ENCODE measurements around the gene HAUS3.
"Not testable (repeated sequence)": the region's sequence is repeated elsewhere in the genome, so short reads cannot be mapped to it uniquely, and the experiment has no call there.

HAUS3 gene

DNA sequence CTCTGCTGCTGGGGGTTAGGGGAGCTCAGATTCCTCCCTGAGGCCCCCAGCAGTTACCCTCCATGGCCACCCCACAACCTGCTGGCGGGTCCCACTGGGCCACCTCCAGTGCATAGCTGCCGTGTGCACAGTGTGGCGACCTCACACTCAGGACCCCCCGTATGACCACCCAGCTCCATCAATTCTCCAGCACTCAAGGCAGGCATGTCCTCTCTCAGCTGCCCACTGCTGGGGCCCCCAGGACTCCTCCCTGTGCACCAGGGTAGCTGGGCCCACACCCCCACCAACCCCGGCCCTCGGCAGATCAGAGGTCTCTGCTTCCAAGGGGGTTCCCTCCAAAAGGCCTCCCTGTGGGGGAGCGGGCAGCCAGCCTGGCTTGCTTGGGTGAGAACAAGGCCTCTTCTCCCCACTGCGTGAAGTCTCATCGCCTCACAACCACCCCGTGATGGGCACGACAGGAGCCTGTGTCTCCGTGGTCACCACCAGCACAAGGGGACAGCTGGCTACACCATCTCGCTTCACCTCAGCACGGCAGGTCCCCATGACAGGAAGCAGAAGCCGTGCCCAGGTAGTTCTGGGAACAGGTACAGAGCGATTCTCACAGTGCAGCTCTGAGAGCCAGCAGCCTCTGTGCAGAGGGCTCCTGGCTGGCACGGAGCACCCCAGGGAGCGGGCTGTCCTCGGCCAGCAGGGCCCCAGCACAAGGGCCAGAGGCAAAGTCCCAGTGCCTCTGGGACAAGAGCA is 4.6 kb upstream of the HAUS3 start:
- H3K36me3 ChIP-seq: peaks cover 48% of the 10 kb centered on the region
- no peak overlapping the region for H3K4me3 ChIP-seq
- TF ChIP-seq Cebpa-rat (IDR thresholded peaks at IDR 0.05): no peak
- peaks cover 46% of the 10 kb centered on the region for H4K20me1 ChIP-seq
- H3K9ac ChIP-seq: no peak overlapping the region
- H3K4me1 ChIP-seq: peaks cover 38% of the 10 kb centered on the region
- no peak overlapping the region for H3K4me2 ChIP-seq
- H3K9me3 ChIP-seq: no peaks in the 10 kb centered on the region
- H3K27me3 ChIP-seq: no peaks in the 10 kb centered on the region
- no peak overlapping the region for H3K27ac ChIP-seq

DNA sequence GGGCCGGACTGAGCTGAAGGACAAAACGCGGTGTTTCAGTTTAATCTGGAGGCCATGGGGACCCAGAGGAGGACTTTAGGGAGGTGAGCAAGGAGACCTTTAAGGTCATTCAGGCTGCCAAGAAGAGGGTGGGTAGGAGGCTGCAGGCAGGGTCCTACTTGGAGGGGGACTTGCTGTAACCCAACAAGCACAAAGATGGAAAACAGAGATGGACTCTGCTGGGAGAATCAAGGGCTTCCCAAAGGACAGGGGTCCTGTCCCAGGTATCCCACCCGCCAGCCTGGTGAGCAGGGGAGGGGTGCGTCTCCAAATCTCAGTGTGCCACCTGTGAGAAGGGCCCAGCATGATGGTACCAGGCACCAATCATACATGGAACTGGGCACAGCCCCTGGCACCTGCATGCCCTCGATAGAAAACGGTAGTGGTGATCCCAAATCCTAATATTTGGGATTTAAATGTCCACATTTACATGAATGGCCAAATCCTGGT is 3.9 kb upstream of the HAUS3 start:
- H3K27ac ChIP-seq: peak overlapping the region; percentile 29; the same call in 1 of the 2 replicates
- peak overlapping the region; percentile 52; the same call in 1 of the 2 replicates for H3K9ac ChIP-seq
- peaks cover 41% of the 10 kb centered on the region for H3K4me1 ChIP-seq
- H3K4me3 ChIP-seq: no peak overlapping the region
- no peaks in the 10 kb centered on the region for H3K9me3 ChIP-seq
- TF ChIP-seq Cebpa-rat (IDR thresholded peaks at IDR 0.05): no peak
- peaks cover 40% of the 10 kb centered on the region for H3K36me3 ChIP-seq
- peaks cover 46% of the 10 kb centered on the region for H4K20me1 ChIP-seq
- peak overlapping the region; percentile 25 for H3K4me2 ChIP-seq
- H3K27me3 ChIP-seq: no peaks in the 10 kb centered on the region

DNA sequence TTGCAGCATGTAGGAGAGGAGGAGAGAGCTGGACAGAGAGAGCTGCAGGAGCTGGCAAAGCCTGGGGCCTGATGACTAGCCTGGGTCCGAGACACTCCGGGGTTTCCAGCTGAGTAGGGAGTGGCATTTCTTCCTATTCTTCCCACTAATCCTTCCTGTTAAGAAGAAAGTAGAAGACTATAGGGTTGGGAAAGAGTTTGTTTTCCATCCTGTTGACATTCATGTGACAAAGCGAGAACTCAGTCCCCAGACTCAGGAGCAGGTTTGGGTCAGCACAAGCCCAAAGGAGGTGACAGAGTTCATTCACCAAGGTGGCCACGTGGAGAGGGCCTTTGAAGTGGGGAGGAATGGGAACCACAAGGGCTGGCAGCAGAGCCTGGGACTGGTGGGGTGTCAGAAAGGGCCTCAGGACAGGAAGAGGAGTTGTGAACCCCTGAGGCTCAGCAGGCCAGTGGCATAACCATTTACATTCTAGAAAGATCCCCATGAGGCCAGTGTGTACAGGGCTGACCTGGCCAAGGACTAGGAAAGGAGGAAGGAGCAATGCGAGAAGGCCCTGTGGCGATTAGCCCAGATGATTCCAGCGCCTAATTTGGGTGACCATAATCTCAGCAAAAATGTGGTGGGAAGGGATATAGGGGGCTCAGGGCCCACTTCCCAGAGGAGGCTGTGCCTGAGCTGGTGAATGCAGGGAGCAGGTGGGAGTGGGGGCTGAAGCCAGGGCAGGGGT is 3.3 kb upstream of the HAUS3 start:
- peaks cover 34% of the 10 kb centered on the region for H3K36me3 ChIP-seq
- H3K27me3 ChIP-seq: no peaks in the 10 kb centered on the region
- H3K9ac ChIP-seq: peak overlapping the region; percentile 52
- peak overlapping the region; percentile 29; the same call in 1 of the 2 replicates for H3K27ac ChIP-seq
- H4K20me1 ChIP-seq: peaks cover 46% of the 10 kb centered on the region
- no peaks in the 10 kb centered on the region for H3K9me3 ChIP-seq
- peak overlapping the region; percentile 25 for H3K4me2 ChIP-seq
- H3K4me3 ChIP-seq: no peak overlapping the region
- peaks cover 47% of the 10 kb centered on the region for H3K4me1 ChIP-seq
- TF ChIP-seq Cebpa-rat (IDR thresholded peaks at IDR 0.05): no peak

DNA sequence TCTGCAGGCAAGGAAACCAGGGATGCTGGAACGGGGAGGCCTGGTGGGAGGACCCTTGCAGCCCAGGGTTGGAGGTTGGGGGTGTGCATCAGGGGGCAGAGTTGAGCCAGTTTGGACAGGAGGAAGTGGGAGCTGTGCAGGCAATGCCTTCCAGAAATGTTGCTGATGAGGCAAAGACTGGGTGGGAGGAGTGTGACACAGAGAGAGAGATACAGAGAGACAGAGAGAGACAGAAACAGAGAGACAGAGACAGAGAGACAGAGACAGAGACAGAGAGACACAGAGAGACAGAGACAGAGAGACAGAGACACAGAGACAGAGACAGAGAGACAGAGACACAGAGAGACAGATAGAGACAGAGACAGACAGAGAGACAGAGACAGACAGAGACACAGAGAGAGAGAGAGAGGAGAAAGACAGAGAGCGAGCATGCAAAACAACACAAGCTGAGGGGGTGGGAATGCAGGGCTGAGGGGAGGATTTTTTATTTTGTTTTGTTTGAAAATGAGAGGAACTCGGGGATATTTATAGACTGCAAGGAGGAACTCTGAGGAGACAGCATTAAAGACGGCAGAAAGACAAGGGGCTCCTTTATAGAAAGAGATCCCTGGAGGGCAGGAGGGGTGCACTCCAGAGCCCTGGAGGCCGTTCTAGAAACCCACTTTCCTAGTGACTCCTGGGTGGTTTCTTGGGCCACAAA is 1.9 kb upstream of the HAUS3 start:
- H4K20me1 ChIP-seq: peaks cover 46% of the 10 kb centered on the region
- H3K27ac ChIP-seq: 0 out of 2 replicates have a peak overlapping the region, but pooled peaks have one; percentile 24
- H3K4me1 ChIP-seq: peaks cover 61% of the 10 kb centered on the region
- peak overlapping the region; percentile 69 for H3K4me2 ChIP-seq
- H3K9me3 ChIP-seq: no peaks in the 10 kb centered on the region
- H3K4me3 ChIP-seq: no peak overlapping the region
- H3K36me3 ChIP-seq: peaks cover 20% of the 10 kb centered on the region
- no peak for TF ChIP-seq Cebpa-rat (IDR thresholded peaks at IDR 0.05)
- H3K9ac ChIP-seq: peak overlapping the region; percentile 41; the same call in 1 of the 2 replicates
- no peaks in the 10 kb centered on the region for H3K27me3 ChIP-seq

DNA sequence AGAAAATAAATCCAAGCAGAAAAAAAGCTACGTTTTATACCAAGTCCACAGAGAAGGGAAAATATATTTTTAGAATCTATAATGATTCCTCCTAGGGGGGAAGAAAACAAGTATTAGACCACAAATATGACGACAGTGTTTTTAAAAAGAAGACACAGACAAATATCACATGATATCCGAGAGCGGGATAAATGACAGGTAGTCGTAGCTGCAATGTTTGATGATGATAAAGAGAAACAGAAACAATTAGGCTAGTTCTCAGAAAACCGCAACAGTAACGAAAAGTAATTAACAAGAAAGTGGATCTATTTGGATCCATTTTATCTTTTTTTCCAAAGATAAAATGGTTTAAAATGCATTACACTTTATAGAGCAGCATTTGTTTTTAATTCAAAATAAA is 918 bp downstream of the HAUS3 start:
- peak overlapping the region; percentile 96 for H3K4me3 ChIP-seq
- TF ChIP-seq Cebpa-rat (IDR thresholded peaks at IDR 0.05): no peak
- H3K27ac ChIP-seq: peak overlapping the region; percentile 82
- peaks cover 19% of the 10 kb centered on the region; the same call in 1 of the 2 replicates for H3K36me3 ChIP-seq
- peak overlapping the region; percentile 87 for H3K4me2 ChIP-seq
- no peaks in the 10 kb centered on the region for H3K27me3 ChIP-seq
- peaks cover 58% of the 10 kb centered on the region for H4K20me1 ChIP-seq
- peaks cover 74% of the 10 kb centered on the region for H3K4me1 ChIP-seq
- no peaks in the 10 kb centered on the region for H3K9me3 ChIP-seq
- peak overlapping the region; percentile 92 for H3K9ac ChIP-seq

DNA sequence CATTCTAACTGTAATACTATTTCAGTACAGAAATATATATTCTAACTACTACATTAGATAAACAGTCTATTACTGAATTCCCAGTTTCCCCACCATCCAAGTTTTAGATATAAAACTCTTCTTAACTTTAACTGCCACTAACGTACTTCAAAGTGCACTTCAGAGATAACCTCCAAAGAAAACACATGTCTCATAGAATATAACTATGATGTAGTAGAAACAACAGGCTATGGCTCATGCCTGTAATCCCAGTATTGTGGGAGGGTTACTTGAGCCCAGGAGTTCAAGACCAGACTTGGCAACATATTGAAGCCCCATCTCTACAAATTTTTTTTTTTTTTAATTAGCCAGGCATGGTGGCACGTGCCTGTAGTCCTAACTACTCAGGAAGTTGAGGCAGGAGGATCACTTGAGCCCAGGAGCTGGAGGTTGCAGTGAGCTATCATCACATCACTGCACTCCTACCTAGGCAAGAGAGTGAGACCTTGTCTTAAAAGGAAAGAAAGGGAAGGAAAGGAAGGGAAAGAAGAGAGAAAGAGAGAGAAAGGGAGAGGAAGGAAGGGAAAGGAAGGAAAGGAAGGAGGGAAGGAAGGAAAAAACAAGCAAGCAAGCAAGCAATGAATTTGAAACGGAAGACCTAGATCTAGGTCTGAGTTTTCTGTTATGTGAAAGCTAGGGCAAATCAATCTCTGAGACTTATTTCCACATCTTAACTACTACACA is 4.8 kb downstream of the HAUS3 start:
- Histone ChIP-seq H3K36me3 (peaks cover 39% of the 10 kb centered on the region), H3K4me3 (no peak overlapping the region)

DNA sequence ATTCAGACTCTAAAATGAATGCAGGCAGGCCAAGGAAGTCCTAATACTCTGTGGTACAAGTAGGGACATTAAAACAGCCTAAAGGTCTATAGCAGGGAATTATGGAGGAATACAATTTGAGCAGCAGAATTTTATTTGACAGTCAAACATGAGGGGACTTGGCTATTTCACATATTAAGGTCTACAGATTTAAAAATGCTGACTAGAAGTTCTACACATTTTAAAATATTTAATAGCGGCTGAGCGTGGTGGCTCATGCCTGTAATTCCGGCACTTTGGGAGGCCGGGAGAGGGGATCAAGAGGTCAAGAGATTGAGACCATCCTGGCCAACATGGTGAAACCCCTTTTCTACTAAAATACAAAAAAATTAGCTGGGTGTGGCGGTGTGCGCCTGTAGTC is 10.8 kb downstream of the HAUS3 start:
- TF ChIP-seq Cebpa-rat (IDR thresholded peaks at IDR 0.05): no peak
- no peaks in the 10 kb centered on the region for H3K27me3 ChIP-seq
- H3K4me1 ChIP-seq: no peaks in the 10 kb centered on the region
- H3K9ac ChIP-seq: no peak overlapping the region
- H3K9me3 ChIP-seq: no peaks in the 10 kb centered on the region
- peaks cover 48% of the 10 kb centered on the region for H3K36me3 ChIP-seq
- no peak overlapping the region for H3K4me3 ChIP-seq
- no peak overlapping the region for H3K27ac ChIP-seq
- H4K20me1 ChIP-seq: peaks cover 37% of the 10 kb centered on the region
- H3K4me2 ChIP-seq: no peak overlapping the region

More for the DNA sequence above, 4.8 kb downstream of the HAUS3 start:
- 0 out of 2 replicates have a peak overlapping the region, but pooled peaks have one; percentile 10 for H3K4me2 ChIP-seq
- no peaks in the 10 kb centered on the region for H3K9me3 ChIP-seq
- H4K20me1 ChIP-seq: peaks cover 86% of the 10 kb centered on the region
- peaks cover 41% of the 10 kb centered on the region for H3K4me1 ChIP-seq
- no peak overlapping the region for H3K9ac ChIP-seq
- TF ChIP-seq Cebpa-rat (IDR thresholded peaks at IDR 0.05): no peak
- H3K27ac ChIP-seq: no peak overlapping the region
- H3K27me3 ChIP-seq: no peaks in the 10 kb centered on the region

DNA sequence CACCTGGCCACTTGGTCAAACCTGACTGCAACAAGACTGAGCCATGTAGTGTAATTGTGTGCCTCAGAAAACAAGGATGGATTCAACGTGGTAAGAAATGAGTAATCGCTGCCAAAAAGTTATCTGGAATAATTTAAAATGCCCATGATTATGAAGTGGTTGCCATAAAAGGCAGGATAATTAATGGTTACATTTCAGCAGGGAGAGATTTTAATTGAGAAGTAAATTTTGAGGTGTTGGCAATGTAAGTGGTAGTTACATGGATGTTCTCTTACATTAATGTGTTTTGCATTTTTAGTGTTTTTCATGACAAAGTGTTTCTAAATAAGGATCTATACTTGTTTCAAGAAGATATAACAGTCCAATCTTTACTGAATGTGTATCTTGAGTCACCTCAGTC is 15.7 kb downstream of the HAUS3 start:
- no peaks in the 10 kb centered on the region for H3K9me3 ChIP-seq
- H3K36me3 ChIP-seq: peaks cover 57% of the 10 kb centered on the region
- no peak overlapping the region for H3K4me2 ChIP-seq
- no peak for TF ChIP-seq Cebpa-rat (IDR thresholded peaks at IDR 0.05)
- no peak overlapping the region for H3K9ac ChIP-seq
- no peaks in the 10 kb centered on the region for H3K4me1 ChIP-seq
- no peak overlapping the region for H3K27ac ChIP-seq
- H4K20me1 ChIP-seq: peaks cover 12% of the 10 kb centered on the region; the same call in 1 of the 2 replicates
- no peaks in the 10 kb centered on the region for H3K27me3 ChIP-seq
- no peak overlapping the region for H3K4me3 ChIP-seq

DNA sequence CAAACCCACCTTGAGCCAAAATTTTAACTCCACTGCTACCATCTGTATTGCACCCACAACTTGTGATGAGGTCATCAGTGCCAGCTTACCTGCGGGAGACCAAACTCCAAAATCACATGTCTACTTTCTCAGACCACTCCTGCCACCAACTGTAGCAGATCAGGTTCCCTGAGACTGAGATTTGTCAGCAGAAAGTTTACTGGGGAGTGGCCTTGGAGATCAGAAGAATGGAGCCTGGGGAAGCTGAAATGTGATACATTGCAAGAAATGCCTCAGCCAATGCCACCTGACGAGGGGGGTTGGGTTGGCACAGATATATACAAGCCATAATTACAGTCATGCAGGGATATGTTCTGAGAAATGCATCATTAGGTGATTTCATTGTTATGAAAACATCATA is 19.1 kb downstream of the HAUS3 start:
- Histone ChIP-seq H3K9me3 (no peaks in the 10 kb centered on the region), H3K9ac (no peak overlapping the region), H3K4me1 (no peaks in the 10 kb centered on the region), H3K27me3 (no peaks in the 10 kb centered on the region), H3K4me2 (no peak overlapping the region), H3K36me3 (peaks cover 38% of the 10 kb centered on the region), H3K27ac (no peak overlapping the region), H3K4me3 (no peak overlapping the region), H4K20me1 (peaks cover 12% of the 10 kb centered on the region; the same call in 1 of the 2 replicates)
- no peak for TF ChIP-seq Cebpa-rat (IDR thresholded peaks at IDR 0.05)

DNA sequence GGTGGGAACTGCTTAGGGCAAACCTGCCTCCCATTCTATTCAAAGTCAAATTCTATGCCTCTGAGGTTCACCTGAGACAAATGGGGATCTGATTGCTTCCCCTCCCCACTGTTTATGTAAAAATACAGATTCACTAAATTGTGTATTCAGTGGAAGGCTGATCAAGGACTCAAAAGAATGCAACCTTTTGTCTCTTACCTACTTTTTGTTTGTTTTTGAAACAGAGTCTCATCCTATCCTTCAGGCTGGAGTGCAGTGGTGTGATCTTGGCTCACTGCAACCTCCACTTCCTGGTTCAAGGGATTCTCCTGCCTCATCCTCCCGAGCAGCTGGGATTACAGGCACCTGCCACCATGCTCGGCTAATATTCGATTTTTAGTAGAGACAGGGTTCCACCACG is 20.5 kb downstream of the HAUS3 start:
- not testable (repeated sequence) for H3K9ac ChIP-seq, H3K4me3 ChIP-seq, H3K27me3 ChIP-seq, H3K4me2 ChIP-seq, H3K27ac ChIP-seq, H3K4me1 ChIP-seq, H3K9me3 ChIP-seq
- peaks cover 12% of the 10 kb centered on the region; the same call in 1 of the 2 replicates for H4K20me1 ChIP-seq
- H3K36me3 ChIP-seq: peaks cover 33% of the 10 kb centered on the region
